Measurements from ENCODE around the gene ADGRB3. TPM values are rescaled to one million over a fixed set of nuclear protein-coding genes. Genes with fewer than 3 reads are reported as not detected.

Gene ADGRB3
- total RNA-seq, 2 donors from 2014 or later = 1.3 to 2.4 TPM

- H3K4me3 ChIP-seq = no peak overlapping the region
- no peaks in the 10 kb centered on the region for H3K27me3 ChIP-seq
- no peak for DNase-seq (ENCODE audit: low spot score)
- no peak overlapping the region for H3K27ac ChIP-seq
- TF ChIP-seq, protein P1, sequence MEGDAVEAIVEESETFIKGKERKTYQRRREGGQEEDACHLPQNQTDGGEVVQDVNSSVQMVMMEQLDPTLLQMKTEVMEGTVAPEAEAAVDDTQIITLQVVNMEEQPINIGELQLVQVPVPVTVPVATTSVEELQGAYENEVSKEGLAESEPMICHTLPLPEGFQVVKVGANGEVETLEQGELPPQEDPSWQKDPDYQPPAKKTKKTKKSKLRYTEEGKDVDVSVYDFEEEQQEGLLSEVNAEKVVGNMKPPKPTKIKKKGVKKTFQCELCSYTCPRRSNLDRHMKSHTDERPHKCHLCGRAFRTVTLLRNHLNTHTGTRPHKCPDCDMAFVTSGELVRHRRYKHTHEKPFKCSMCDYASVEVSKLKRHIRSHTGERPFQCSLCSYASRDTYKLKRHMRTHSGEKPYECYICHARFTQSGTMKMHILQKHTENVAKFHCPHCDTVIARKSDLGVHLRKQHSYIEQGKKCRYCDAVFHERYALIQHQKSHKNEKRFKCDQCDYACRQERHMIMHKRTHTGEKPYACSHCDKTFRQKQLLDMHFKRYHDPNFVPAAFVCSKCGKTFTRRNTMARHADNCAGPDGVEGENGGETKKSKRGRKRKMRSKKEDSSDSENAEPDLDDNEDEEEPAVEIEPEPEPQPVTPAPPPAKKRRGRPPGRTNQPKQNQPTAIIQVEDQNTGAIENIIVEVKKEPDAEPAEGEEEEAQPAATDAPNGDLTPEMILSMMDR (IDR thresholded peaks at IDR 0.05) = no peak
- H3K4me1 ChIP-seq = no peaks in the 10 kb centered on the region
- no peaks in the 10 kb centered on the region for H3K9me3 ChIP-seq
- no peaks in the 10 kb centered on the region for H3K36me3 ChIP-seq
These were observed 545.4 kb downstream of the ADGRB3 start for GRCh38 chr6:69180361-69181067.

DNA sequence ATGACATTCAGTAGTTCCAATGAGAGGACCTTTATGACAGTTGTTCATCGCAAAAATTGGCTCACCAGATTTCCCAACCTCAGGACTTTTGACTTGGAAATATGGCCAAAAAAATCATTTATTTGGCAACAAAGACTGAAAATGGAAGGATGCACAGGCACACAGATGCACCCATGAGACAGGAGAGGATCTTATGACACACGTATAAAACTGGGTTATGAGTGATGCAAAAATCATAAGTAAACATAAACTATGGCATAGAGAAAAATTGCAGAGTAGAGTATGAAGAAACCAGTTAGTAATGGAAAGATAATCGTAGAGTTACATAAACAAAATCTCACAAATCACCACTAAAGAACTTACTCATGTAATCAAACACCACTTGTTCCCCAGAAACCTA is 546.9 kb downstream of the ADGRB3 start:
- no peaks in the 10 kb centered on the region for H3K27me3 ChIP-seq
- H3K4me3 ChIP-seq = no peak overlapping the region
- H3K36me3 ChIP-seq = no peaks in the 10 kb centered on the region
- H3K9me3 ChIP-seq = no peaks in the 10 kb centered on the region
- TF ChIP-seq, protein P1 (IDR thresholded peaks at IDR 0.05) = no peak
- DNase-seq (ENCODE audit: low spot score) = no peak
- no peaks in the 10 kb centered on the region for H3K4me1 ChIP-seq
- H3K27ac ChIP-seq = no peak overlapping the region

- no peaks in the 10 kb centered on the region for H3K36me3 ChIP-seq
- H3K27ac ChIP-seq = no peak overlapping the region
- H3K27me3 ChIP-seq = no peaks in the 10 kb centered on the region
- H3K9me3 ChIP-seq = no peaks in the 10 kb centered on the region
- no peak for DNase-seq (ENCODE audit: low spot score)
- TF ChIP-seq, protein P1 (IDR thresholded peaks at IDR 0.05) = no peak
- H3K4me3 ChIP-seq = no peak overlapping the region
- H3K4me1 ChIP-seq = no peaks in the 10 kb centered on the region
These were observed 550.2 kb downstream of the ADGRB3 start for GRCh38 chr6:69185276-69185675.

DNA sequence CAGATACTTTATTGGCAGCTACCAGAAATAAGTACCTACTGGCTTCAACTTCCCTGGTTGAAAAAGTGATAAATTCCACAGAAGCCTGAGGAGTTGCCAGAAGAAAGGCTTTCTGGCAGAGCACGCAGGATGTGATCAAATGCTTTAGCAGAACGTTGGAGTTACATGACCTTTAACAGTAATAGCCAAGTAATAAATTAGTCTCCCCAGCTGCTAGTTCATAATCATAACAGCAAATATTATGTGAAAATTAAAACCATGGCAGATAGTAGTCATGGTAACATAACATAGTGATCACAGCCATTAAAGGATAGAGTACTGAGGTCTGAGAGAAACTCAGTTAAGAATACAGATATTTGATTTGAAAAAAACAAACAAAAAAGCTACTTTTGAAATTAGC is 567.7 kb downstream of the ADGRB3 start:
- H3K4me3 ChIP-seq = no peak overlapping the region
- TF ChIP-seq, protein P1 (IDR thresholded peaks at IDR 0.05) = no peak
- no peaks in the 10 kb centered on the region for H3K36me3 ChIP-seq
- H3K27me3 ChIP-seq = no peaks in the 10 kb centered on the region
- peaks cover 0 to 5% of the 10 kb centered on the region in 2 donors for H3K4me1 ChIP-seq
- no peak for DNase-seq (ENCODE audit: low spot score)
- H3K27ac ChIP-seq = no peak overlapping the region
- no peaks in the 10 kb centered on the region for H3K9me3 ChIP-seq

GRCh38 chr6:69216127-69216526 is 581.0 kb downstream of the ADGRB3 start:
- DNase-seq (ENCODE audit: low spot score) = no peak
- Histone ChIP-seq H3K4me3 (no peak overlapping the region), H3K4me1 (no peaks in the 10 kb centered on the region), H3K9me3 (no peaks in the 10 kb centered on the region), H3K27ac (no peak overlapping the region), H3K27me3 (no peaks in the 10 kb centered on the region), H3K36me3 (no peaks in the 10 kb centered on the region)
- TF ChIP-seq, protein P1 (IDR thresholded peaks at IDR 0.05) = no peak

- DNase-seq (ENCODE audit: low spot score) = no peak
- H3K9me3 ChIP-seq = no peaks in the 10 kb centered on the region
- H3K4me1 ChIP-seq = no peaks in the 10 kb centered on the region
- no peaks in the 10 kb centered on the region for H3K27me3 ChIP-seq
- H3K36me3 ChIP-seq = no peaks in the 10 kb centered on the region
- TF ChIP-seq, protein P1 (IDR thresholded peaks at IDR 0.05) = no peak
- no peak overlapping the region for H3K27ac ChIP-seq
- no peak overlapping the region for H3K4me3 ChIP-seq
These were observed 582.3 kb downstream of the ADGRB3 start for GRCh38 chr6:69217343-69217742.
